ENCODE measurements around the gene EBF3.

- TF ChIP-seq, protein P1, sequence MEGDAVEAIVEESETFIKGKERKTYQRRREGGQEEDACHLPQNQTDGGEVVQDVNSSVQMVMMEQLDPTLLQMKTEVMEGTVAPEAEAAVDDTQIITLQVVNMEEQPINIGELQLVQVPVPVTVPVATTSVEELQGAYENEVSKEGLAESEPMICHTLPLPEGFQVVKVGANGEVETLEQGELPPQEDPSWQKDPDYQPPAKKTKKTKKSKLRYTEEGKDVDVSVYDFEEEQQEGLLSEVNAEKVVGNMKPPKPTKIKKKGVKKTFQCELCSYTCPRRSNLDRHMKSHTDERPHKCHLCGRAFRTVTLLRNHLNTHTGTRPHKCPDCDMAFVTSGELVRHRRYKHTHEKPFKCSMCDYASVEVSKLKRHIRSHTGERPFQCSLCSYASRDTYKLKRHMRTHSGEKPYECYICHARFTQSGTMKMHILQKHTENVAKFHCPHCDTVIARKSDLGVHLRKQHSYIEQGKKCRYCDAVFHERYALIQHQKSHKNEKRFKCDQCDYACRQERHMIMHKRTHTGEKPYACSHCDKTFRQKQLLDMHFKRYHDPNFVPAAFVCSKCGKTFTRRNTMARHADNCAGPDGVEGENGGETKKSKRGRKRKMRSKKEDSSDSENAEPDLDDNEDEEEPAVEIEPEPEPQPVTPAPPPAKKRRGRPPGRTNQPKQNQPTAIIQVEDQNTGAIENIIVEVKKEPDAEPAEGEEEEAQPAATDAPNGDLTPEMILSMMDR (IDR thresholded peaks at IDR 0.05): no peak
- TF ChIP-seq EZH2phosphoT487 (IDR thresholded peaks at IDR 0.05) (no peak), EZH2 (IDR thresholded peaks at IDR 0.05) (no peak)
Observed at GRCh38 chr10:129869596-129870473, 94.2 kb downstream of the EBF3 start.
